ENCODE measurements around the gene CCDC182.

GRCh38 chr17:57697197-57697596 is 47.9 kb downstream of the CCDC182 start:
- no peak for TF ChIP-seq GATA2 (IDR thresholded peaks at IDR 0.05; ENCODE audit: low read depth, low read length)
- TF ChIP-seq GATA3 (IDR thresholded peaks at IDR 0.05; ENCODE audit: low read depth, low read length): no peak

Data from SH-SY5Y (cell line).